Liver (tissue), 9 donors: ENCODE measurements around the gene TAPT1. TPM values are rescaled to one million over a fixed set of nuclear protein-coding genes. Genes with fewer than 3 reads are reported as not detected.

Source experiments
- DNase-seq: peaks from one replicate; pipeline ENCODE4 v3.0.0-alpha.2; 2017; ENCODE audit warnings: low spot score
- H3K27ac ChIP-seq, 2 donors: one replicate each; pipeline ENCODE4 v1.7.0; 2013; ENCODE audit warnings: inconsistent platforms in 2 of 2, low read length in 2 of 2, control low read depth in 1 of 2, low read depth in 1 of 2, mild to moderate bottlenecking in 1 of 2
- H3K27me3 ChIP-seq, 4 donors: one replicate each; pipeline versions ENCODE4 v1.6.1 to v1.7.0; 2013; ENCODE audit warnings: low read length in 3 of 4, inconsistent platforms in 1 of 4, mild to moderate bottlenecking in 1 of 4, moderate library complexity in 1 of 4; ENCODE audit not compliant: control insufficient read depth in 4 of 4, insufficient read depth in 4 of 4
- H3K36me3 ChIP-seq, 4 donors: one replicate each; pipeline versions ENCODE4 v1.6.1 to v1.7.0; 2013; ENCODE audit warnings: low read length in 3 of 4, mild to moderate bottlenecking in 3 of 4, low read depth in 1 of 4, moderate library complexity in 1 of 4; ENCODE audit not compliant: control insufficient read depth in 4 of 4, insufficient read depth in 3 of 4
- H3K4me1 ChIP-seq, 4 donors: one replicate each; pipeline versions ENCODE4 v1.6.1 to v1.7.0; 2013; ENCODE audit warnings: low read length in 3 of 4, mild to moderate bottlenecking in 3 of 4, moderate library complexity in 1 of 4; ENCODE audit not compliant: control insufficient read depth in 4 of 4, insufficient read depth in 4 of 4
- H3K4me3 ChIP-seq, 3 donors: one replicate each; pipeline versions ENCODE4 v1.6.1 to v1.7.0; 2013; ENCODE audit warnings: low read length in 3 of 3, control low read depth in 1 of 3, low read depth in 1 of 3, mild to moderate bottlenecking in 1 of 3
- H3K9ac ChIP-seq, 2 donors: one replicate each; pipeline ENCODE4 v1.7.0; 2013; ENCODE audit warnings: low read length in 2 of 2, mild to moderate bottlenecking in 2 of 2, moderate library complexity in 2 of 2, control low read depth in 1 of 2, low read depth in 1 of 2
- H3K9me3 ChIP-seq, 4 donors: one replicate each; pipeline versions ENCODE4 v1.6.1 to v1.7.0; 2013; ENCODE audit warnings: low read length in 3 of 4; ENCODE audit not compliant: control insufficient read depth in 4 of 4
- ATF3 ChIP-seq: IDR thresholded peaks from 2 replicates; pipeline ENCODE4 v1.6.1; 2016; ENCODE audit warnings: antibody characterized with exemption
- CTCF ChIP-seq: fragments of 150-350 bp; IDR thresholded peaks from 2 replicates; pipeline ENCODE4 v1.5.1; 2017; ENCODE audit warnings: improper control_type of control experiment, low read depth, low read length; ENCODE audit not compliant: missing input control
- EGR1 ChIP-seq, 2 donors: IDR thresholded peaks; 2 replicates each; pipeline ENCODE4 v1.6.1; 2016 to 2018; ENCODE audit warnings: antibody characterized with exemption in 2 of 2, low read depth in 2 of 2
- FOXA1 ChIP-seq: IDR thresholded peaks from 2 replicates; pipeline ENCODE4 v1.6.1; 2016; ENCODE audit warnings: antibody characterized with exemption
- FOXA2 ChIP-seq: IDR thresholded peaks from 2 replicates; pipeline ENCODE4 v1.6.1; 2016; ENCODE audit warnings: antibody characterized with exemption
- GABPA ChIP-seq, 2 donors: IDR thresholded peaks in 1 of 2; conservative IDR thresholded peaks in 1 of 2; 2 replicates each; pipeline ENCODE4 v1.6.1; 2016; ENCODE audit warnings: antibody characterized with exemption in 2 of 2, mild to moderate bottlenecking in 1 of 2, moderate library complexity in 1 of 2
- HNF4A ChIP-seq, 2 donors: conservative IDR thresholded peaks; 2 replicates each; pipeline ENCODE4 v1.6.1; 2016; ENCODE audit warnings: antibody characterized with exemption in 2 of 2, mild to moderate bottlenecking in 2 of 2
- HNF4G ChIP-seq: IDR thresholded peaks from 2 replicates; pipeline ENCODE4 v1.6.1; 2016; ENCODE audit warnings: antibody characterized with exemption
- JUND ChIP-seq, 2 donors: IDR thresholded peaks; 2 replicates each; pipeline ENCODE4 v1.6.1; 2016; ENCODE audit warnings: antibody characterized with exemption in 2 of 2
- NR2F2 ChIP-seq: IDR thresholded peaks from 2 replicates; pipeline ENCODE4 v1.6.1; 2016; ENCODE audit warnings: antibody characterized with exemption
- RAD21 ChIP-seq, 2 donors: IDR thresholded peaks; 2 replicates each; pipeline ENCODE4 v1.6.1; 2016; ENCODE audit warnings: antibody characterized with exemption in 2 of 2, mild to moderate bottlenecking in 2 of 2
- RXRA ChIP-seq, 2 donors: IDR thresholded peaks; 2 replicates each; pipeline ENCODE4 v1.6.1; 2017 to 2018; ENCODE audit warnings: antibody characterized with exemption in 2 of 2, mild to moderate bottlenecking in 1 of 2
- SP1 ChIP-seq: IDR thresholded peaks from 2 replicates; pipeline ENCODE4 v1.6.1; 2018; ENCODE audit warnings: antibody characterized with exemption, mild to moderate bottlenecking
- TAF1 ChIP-seq: conservative IDR thresholded peaks from 2 replicates; pipeline ENCODE4 v1.6.1; 2016; ENCODE audit warnings: antibody characterized with exemption, mild to moderate bottlenecking
- YY1 ChIP-seq: IDR thresholded peaks from 2 replicates; pipeline ENCODE4 v1.6.1; 2016; ENCODE audit warnings: antibody characterized with exemption, mild to moderate bottlenecking
- WGBS: extraction: QIAGEN DNeasy Blood & Tissue Kit; methylation state at CpG from one replicate; pipeline ENCODE4 v1.1.7; 2013; 5-methylcytosine and 5-hydroxymethylcytosine counted together
- polyA plus RNA-seq, 2 donors: library from polyadenylated mRNA; stranded (reverse) in 1 of 2; unstranded in 1 of 2; fragments of 200-250 nt in 1 of 2; fragments of >200 nt in 1 of 2; fragmentation: Nextera tagmentation in 1 of 2; extraction: Ambion mirVana in 1 of 2; gene quantifications; one replicate each; pipeline versions ENCODE4 v1.2.1 to v1.2.3, GENCODE V29; 2013 to 2015
- total RNA-seq, 2 donors: library from RNA; depleted of rRNA; stranded (reverse); fragments of >200 nt; gene quantifications; one replicate each; pipeline ENCODE4 v1.2.3, GENCODE V29; 2014
- TF ChIP-seq, protein P1 (sequence below): IDR thresholded peaks from 2 replicates; pipeline ENCODE4 v1.6.1; 2016; ENCODE audit warnings: antibody characterized with exemption, mild to moderate bottlenecking
- TF ChIP-seq, protein P2 (sequence below): IDR thresholded peaks from 2 replicates; pipeline ENCODE4 v1.6.1; 2016; ENCODE audit warnings: antibody characterized with exemption
- TF ChIP-seq, protein P3 (sequence below): IDR thresholded peaks from 2 replicates; pipeline ENCODE4 v1.6.1; 2016; ENCODE audit warnings: antibody characterized with exemption
- donor health status: healthy.
- donor health status: healthy.
- donor health status: healthy.
- donor health status: healthy.
- donor health status: healthy.

Gene TAPT1
- total and polyA plus RNA-seq, 4 donors, result 12.2 to 53.7 (median 22.1) TPM

DNA sequence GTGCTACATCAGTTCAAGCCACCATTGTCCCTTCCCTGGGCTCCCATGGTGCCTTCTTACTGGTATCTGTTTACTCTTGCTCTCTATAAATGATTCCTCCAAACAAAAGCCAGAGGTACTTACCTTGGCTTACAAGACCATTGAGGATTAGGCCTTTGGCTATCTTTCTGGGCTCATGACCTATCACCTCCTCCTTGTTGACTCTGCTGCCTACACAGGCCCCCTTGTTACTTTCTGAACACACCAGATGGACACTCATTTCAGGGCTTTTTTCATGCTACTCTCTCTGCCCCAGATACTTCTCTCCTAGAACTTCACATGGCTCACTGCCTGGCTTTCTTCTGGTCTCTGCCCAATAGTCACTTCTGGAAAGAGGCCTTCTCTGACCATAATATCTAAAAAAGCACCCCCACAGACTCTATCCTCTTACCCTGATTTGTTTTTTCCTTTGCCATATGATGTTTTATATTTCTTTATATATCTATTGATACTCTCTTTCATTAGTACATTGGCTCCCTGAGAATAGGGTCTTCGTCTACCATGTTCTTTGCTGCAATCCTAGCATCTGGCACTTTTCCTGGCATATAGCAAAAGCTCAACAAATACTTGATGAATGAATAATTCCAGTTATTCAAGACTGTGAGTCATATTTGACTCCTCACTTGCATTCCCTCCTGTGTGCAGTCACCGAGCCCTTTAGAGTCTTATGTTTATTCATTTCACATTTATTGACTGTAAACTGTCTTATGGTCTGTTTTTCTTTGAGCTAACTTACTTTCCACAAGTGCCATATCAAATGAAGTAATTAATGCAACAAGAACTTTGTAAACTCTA, 27.1 kb upstream of the TAPT1 start:
- TF ChIP-seq HNF4G (no peak), YY1 (no peak), FOXA1 (no peak), CTCF (no peak), EGR1 (IDR thresholded peaks at IDR 0.05; ENCODE audit: low read depth in 2 of 2) (no peak), TAF1 (no peak), RXRA (IDR thresholded peaks at IDR 0.05) (no peak), JUND (IDR thresholded peaks at IDR 0.05) (no peak), SP1 (no peak), FOXA2 (no peak), GABPA (IDR thresholded peaks at IDR 0.05 in 1 of 2, conservative IDR thresholded peaks at IDR 0.05 in 1 of 2) (no peak), ATF3 (no peak), NR2F2 (no peak), RAD21 (IDR thresholded peaks at IDR 0.05) (no peak), HNF4A (conservative IDR thresholded peaks at IDR 0.05) (no peak)
- TF ChIP-seq, protein P1, sequence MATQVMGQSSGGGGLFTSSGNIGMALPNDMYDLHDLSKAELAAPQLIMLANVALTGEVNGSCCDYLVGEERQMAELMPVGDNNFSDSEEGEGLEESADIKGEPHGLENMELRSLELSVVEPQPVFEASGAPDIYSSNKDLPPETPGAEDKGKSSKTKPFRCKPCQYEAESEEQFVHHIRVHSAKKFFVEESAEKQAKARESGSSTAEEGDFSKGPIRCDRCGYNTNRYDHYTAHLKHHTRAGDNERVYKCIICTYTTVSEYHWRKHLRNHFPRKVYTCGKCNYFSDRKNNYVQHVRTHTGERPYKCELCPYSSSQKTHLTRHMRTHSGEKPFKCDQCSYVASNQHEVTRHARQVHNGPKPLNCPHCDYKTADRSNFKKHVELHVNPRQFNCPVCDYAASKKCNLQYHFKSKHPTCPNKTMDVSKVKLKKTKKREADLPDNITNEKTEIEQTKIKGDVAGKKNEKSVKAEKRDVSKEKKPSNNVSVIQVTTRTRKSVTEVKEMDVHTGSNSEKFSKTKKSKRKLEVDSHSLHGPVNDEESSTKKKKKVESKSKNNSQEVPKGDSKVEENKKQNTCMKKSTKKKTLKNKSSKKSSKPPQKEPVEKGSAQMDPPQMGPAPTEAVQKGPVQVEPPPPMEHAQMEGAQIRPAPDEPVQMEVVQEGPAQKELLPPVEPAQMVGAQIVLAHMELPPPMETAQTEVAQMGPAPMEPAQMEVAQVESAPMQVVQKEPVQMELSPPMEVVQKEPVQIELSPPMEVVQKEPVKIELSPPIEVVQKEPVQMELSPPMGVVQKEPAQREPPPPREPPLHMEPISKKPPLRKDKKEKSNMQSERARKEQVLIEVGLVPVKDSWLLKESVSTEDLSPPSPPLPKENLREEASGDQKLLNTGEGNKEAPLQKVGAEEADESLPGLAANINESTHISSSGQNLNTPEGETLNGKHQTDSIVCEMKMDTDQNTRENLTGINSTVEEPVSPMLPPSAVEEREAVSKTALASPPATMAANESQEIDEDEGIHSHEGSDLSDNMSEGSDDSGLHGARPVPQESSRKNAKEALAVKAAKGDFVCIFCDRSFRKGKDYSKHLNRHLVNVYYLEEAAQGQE, result no peak
- TF ChIP-seq, protein P2, sequence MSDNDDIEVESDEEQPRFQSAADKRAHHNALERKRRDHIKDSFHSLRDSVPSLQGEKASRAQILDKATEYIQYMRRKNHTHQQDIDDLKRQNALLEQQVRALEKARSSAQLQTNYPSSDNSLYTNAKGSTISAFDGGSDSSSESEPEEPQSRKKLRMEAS, result no peak
- TF ChIP-seq, protein P3, sequence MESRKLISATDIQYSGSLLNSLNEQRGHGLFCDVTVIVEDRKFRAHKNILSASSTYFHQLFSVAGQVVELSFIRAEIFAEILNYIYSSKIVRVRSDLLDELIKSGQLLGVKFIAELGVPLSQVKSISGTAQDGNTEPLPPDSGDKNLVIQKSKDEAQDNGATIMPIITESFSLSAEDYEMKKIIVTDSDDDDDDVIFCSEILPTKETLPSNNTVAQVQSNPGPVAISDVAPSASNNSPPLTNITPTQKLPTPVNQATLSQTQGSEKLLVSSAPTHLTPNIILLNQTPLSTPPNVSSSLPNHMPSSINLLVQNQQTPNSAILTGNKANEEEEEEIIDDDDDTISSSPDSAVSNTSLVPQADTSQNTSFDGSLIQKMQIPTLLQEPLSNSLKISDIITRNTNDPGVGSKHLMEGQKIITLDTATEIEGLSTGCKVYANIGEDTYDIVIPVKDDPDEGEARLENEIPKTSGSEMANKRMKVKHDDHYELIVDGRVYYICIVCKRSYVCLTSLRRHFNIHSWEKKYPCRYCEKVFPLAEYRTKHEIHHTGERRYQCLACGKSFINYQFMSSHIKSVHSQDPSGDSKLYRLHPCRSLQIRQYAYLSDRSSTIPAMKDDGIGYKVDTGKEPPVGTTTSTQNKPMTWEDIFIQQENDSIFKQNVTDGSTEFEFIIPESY, result no peak
- Histone ChIP-seq H3K27me3 (no peaks in the 10 kb centered on the region), H3K9me3 (no peaks in the 10 kb centered on the region), H3K9ac (no peak overlapping the region), H3K4me1 (peaks cover 1 to 11% (median 6%) of the 10 kb centered on the region in 4 donors), H3K4me3 (no peak overlapping the region), H3K36me3 (peaks cover 0 to 5% (median 1%) of the 10 kb centered on the region in 4 donors), H3K27ac (no peak overlapping the region)
- DNase-seq, result no peak
- 92% methylated on average over 2 of the region's 2 CpGs for WGBS
